Islet of Langerhans (tissue), 1 donor: ENCODE results near the gene FANCE.
"Not testable (repeated sequence)": the region's sequence is repeated elsewhere in the genome, so short reads cannot be mapped to it uniquely, and the experiment has no call there.

Experiments
- FAIRE-seq: peaks from one replicate; lab custom pipeline; 2011; peaks lifted over from hg19 to GRCh38; lab: Jason Lieb, UNC

The FANCE gene

DNA sequence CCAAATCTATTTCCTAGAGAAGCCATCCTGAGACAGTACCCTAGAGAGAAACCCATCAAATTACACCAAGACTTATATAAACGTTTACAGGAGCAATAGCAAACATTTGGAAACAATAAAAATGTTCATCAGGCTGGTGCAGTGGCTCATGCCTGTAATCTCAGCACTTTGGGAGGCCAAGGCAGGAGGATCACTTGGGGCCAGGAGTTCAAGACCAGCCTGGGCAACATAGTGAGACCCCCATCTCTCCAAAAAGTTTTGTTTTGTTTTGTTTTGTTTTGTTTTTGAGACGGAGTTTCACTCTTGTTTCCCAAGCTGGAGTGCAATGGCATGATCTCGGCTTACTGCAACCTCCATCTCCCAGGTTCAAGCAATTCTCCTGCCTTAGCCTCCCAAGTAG is 19.4 kb upstream of the FANCE start:
- FAIRE-seq = not testable (repeated sequence)

DNA sequence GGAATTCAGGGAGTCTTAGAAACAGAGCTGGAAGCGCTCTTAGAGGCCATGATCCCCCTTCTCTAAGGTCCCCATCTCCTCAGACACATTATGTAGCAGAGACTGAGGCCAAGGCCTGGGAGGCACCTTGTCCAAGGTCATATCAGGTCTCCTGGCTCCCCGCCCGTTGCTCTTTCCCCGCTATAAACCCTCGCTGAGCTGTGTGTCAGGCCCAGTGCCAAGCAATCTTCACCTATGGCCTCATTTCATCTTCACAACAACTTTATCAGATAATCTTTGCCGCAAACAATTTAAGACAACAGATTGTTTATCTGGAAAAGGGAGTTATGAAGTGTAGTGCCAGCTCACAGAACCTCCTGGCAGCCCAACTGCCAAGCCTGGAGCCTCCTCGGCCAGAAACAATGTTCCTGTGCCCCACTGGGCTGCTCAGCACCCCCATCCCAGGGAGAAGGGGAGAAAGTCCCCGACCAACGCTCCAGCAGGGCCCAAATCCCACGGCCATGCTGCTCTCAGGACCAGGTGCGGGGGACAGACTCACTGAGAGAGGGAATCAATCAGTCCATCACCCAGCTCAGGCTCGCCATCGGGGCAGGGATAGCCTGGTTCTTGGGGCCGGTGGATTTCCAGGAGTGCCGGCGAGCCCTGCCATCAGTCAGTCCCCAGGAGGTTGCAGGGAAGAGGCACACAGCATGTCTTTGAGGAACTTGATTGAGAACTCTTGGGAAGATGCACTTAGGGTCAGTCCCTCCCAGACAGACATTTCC is 16.9 kb upstream of the FANCE start:
- no peak for FAIRE-seq

DNA sequence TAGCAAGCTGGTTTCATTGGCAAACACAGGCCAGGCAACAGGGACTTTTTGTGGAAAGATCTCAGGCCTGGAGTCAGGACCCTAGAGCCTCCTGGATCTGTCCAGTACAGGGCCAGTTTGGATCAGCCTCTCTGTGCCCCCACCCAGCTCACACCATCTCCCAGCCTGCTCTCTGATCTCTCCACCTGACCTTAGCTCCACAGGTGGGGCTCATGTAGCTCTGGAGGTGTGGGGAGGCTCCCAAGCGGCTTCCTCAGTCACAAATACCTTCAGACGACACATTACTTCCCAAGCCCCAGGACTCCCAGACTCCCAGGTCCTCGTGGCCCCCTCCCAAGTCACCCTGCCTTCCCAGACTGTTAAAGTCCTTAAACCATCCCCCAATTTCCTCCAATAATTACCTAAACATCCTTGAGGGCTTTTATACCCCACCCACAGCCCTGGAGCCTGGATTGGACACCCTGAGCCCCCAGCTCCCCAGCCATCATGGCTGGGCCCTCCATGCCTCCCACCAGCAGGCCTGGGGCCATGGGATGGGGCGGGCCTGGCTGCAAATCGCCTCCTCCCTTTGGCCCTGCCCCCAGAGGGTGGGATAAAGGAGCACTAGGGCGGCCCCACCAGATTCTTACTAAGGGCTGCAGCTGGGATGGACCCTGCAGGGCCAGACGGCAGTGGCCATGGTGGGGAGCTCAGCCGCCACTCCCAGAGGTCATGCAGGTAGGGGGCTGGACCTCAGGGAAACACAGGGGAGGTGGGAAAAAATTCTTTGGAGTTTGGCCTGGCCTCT is 15.9 kb upstream of the FANCE start:
- FAIRE-seq = no peak

DNA sequence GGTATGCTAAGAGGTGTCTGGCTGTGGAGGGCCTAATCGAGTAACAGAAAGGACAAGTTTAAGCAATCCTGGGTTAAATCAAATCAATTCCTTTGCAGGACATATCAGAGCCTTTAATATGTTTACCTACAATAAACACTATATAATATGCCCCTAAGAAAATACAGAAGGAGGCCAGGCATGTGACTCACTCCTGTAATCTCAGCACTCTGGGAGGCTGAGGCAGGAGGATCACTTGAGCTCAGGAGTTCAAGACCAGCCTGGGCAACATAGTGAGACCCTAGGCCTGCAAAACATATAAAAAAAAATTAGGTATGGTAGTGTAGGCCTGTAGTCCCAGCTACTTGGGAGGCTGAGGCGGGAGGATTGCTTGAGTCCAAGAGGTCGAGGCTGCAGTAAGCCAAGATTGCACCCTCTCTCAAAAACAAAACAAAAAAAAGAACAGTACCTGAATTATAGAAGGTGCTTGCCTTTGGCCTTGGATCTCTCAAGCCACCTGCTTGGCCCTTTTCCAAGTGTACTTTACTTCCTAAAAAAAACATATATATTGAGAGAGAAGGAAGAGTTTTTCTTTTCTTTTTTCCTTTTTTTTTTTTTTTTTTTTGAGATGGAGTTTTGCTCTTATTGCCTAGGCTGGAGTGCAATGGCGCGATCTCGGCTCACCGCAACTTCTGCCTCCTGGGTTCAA is 13.6 kb upstream of the FANCE start:
- FAIRE-seq = not testable (repeated sequence)

DNA sequence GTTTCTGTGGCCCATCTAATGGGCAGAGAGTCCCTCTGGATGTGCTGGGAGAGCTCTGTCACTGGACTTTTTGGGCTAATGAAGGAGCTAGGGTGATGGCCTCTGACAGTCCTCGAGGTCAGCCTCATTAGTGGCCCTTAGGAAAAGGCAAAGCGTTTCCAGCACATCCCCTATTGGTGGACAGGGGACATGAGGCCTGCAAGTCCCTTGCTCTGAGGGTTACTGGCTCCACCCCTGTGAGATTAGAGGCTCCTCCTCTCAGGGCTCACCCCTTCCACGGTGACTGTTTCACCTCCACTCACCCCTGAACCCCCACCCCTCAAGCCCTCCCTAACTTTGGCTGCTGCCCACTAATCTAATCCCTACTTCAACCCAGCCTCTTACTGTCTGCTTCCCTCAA is 12.8 kb upstream of the FANCE start:
- no peak for FAIRE-seq

DNA sequence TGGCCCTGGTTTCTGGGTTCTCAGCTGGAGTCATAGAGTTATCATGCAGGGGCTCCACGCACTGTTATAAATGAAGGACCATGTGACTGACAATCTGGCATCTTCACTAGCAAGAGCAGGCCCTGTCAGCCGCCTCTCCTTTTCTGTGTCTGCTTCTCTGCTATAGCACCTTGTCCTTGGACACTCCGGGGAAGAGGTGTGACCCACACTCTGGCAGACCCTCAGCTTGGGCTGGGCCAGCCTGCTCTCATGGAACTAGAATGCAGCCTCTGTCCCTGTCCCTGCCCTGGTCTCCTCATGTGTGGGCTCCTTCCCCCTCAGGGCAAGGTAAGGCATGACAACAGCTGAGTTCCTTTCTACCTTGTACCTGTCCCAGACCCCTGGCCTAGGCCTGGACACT is 10.9 kb upstream of the FANCE start:
- no peak for FAIRE-seq

DNA sequence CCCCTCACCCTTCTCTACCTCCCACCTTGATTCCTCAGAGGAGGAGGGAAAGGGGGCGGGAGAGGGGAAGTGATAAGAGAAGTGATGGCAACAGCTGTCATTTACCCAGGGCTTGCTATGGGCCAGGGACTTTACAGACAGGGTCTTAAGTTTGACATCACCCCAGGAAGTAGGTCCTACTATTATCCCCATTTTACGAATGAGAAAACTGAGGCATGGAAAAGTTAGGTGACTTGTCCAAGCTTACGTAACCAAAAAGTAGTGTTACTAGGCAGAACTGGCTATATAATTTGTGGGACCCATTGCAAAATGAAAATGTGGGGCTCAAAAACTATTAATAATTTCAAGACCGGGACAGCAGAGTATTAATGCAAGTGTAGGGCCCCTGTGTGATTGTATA is 10.5 kb upstream of the FANCE start:
- FAIRE-seq = no peak

DNA sequence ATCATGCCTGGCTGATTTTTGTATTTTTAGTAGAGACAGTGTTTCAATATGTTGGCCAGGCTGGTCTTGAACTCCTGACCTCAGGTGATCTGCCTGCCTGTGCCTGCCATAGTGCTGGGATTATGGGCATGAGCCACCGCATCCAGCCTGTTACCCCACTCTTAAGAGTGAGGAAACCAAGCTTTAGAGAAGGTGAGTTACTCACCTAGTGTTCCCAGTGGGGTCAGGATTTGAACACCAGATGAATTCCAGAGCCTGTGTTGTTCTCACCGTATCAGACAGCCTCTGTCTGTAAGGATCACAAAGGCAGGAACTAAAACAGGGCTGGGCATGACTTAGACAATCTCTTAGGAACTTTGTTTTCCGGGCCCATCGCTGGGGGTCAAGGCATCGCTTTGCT is 9.4 kb upstream of the FANCE start:
- FAIRE-seq = no peak

DNA sequence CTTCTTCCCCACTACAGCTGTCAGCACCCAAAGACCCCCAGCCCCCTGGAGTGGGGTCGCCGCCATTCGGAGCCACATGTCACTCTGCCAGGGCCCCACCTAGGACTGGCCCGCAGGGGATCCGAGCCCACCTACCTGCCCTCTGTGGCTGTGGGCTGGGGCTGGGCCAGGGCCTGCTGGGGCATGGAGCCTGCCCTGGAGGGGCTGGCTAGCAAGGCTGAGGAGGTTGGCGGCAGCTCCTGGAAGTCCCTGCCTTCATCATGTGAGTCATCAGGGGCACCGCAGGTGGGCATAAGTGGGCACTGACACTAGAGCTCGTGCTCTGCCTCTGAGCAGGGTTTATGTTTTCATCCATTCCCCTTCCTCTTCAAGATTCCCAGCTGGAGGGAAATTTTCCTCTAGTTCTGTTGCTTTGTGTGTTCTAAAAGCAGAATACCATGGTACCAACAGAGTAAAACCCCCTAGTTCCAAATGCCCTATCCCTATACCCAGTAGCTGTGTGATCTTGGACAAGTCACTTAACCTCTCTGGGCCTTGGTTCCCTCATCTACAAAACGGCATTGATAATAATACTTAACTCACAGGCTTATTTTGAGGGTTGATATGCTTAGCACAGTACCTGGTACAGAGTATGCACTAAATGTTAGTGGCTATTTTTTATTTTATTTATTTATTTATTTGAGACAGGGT is 8.7 kb upstream of the FANCE start:
- FAIRE-seq = no peak

DNA sequence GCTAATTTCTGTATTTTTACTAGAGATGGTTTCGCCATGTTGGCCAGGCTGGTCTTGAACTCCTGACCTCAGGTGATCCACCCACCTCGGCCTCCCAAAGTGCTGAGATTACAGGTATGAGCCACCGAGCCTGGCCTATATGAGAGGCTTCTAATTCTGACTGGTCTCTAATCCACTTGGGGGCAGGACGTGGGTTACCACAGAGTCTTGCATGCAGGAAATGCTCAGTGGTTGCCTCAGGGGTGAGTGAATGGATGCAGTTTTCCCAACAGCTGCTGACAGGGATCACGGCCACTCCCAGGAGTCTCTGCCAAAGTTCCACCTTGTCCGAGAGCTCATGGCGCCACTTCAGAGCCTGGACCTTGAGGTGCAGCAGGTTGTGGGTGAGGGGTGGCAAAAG is 6.4 kb upstream of the FANCE start:
- no peak for FAIRE-seq

DNA sequence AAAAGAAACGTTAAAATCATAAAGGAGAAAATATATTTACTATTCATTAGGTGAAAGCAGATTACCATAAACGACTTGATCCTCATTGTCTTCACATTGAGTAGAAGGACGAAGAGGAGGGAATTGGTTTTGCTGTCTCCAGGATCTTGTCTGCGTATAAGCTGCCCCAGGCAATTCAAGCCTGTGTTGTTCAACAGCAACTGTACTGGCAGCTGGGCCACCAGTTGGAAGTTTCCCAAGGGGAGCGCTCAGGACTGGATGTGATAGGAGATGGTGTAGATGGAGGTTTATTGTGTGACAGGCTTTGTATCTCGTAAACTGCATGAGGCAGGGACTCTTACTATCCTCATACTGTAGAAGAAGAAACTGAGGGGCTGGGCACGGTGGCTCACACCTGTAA is 3.9 kb upstream of the FANCE start:
- FAIRE-seq = no peak

DNA sequence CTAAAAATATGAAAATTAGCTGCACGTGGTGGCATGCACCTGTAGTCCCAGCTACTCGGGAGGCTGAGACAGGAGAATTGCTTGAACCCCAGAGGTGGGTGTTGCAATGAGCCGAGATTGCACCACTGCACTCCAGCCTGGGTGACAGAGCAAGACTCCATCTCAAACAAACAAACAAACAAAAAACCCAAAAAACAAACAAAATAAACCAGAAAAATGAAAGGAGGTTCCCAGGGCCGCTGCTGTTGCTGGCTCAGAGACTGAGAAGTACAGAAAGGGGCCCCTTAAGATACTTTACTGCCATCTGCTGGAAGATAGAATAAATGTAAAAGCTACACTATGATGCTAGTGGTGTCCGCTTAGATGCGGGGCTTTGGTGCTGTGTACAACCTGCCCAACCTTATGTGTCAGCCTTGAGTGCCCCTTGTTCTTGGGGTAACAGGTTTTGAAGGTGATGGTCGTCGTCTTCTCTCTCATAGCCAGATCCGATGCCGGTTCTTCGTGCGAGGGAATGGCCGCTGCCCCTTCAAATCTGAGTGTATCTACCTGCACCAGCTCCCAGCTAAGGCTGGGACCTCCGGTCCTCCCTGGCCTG is 2.8 kb upstream of the FANCE start:
- FAIRE-seq = no peak

DNA sequence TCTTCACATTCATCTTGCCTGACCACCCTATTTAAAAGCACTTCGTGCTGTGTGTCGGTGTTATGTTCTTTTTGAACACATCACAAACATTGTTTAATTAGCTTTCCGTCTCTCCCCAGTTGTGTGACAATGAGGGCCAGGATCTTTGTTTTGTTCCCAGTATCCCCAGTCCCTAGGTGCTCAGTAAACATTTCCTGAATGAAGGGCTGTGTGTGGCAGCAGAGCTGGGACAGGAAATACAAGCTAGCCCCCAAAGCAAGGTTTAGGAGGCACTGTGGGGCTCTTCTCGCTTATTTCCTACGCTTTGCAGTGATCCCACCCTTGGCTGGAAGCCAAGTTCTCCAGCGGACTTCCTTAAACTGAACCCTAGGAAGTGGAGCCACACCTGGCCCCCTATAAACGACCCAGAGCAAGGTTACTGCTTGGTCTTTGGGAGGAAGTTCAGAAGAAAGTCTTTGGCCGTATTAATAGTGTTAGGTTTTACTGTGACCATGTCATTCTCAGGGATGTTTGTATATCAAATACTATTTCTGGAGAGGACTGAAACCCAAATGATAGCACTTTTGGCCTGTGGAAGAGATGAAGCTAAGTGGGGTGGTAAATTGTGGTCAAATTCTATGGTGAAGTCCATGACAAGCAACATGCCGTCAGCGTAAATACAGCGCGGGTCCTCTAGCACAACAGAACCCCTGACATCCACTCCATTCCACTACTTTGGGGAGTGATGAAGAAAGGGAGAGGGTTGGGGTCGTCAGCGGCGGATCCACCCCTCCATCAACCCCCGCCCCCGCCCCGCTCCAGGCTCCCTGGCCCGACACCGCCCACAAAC is 570 bp upstream of the FANCE start:
- no peak for FAIRE-seq

DNA sequence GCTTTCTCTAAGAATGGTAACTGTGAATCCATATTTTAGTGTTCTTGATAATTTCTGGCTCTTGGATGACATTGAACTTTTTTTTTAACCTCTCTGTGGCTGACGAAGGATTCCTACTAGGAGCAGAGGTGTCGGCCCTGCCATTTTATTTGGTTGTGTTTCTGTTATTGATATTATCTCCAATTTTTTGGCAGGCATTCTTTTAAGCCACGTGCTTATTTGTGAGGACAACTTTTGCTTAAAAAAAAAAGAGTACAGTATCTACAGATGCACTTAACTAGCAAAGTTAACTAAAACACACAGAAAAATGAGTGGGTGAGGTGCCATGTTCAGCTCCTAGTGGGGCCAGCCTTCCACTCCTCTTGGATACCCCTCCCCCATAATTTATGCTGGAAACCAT is 1.1 kb downstream of the FANCE start:
- FAIRE-seq = no peak

DNA sequence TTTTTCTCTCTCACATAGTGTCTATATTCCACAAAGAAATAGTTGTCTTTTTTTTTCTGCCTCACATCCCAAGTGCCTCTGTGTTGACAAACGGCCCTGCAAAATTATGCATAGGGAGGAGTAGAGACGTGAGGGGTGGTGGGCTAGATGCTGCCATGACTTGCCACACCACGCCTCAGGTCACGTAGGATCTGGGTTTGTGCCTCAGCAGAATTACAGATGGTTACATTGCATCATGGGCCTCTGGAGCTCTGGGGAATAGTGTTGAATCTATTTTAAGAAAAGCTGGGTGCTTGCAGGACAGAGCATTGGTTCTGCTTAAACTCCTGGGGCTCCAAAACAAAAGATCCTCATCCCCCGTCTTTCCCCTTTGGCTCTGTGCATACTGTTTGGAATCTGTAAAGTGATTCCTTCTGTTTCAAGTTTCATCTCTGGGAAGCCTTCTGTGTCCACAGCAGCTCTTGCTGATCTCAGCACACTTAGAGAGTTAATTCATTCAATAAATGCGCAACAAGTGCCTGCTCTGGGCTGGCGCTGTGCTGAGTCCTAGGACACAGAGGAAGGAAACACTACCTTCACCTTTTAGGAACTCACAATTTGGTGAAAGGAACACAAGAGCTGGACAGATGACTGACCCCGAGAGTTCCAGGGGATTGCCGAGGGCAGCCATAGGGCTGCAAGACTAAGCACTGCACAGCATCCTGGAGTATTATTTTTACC is 2.4 kb downstream of the FANCE start:
- FAIRE-seq = no peak

DNA sequence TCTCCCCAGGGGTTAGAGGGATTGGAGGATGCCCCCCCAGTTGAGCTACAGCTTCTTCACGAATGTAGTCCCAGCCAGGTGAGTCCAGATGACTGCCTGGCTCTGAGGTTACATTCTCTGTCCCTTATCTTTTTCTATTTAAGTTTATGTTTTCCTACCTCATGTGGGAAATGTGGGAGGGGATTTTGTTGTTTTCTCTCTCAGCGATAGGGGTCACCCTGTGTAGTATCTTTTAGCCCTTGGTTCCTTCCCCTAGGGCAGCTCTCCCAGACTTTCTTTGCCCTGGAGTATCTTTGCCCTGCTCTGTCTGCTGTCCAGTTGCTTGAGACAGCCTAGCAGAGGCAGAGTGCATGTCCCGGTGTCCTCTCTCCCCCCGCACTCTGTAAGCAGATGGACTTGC is 5.8 kb downstream of the FANCE start:
- FAIRE-seq = no peak

DNA sequence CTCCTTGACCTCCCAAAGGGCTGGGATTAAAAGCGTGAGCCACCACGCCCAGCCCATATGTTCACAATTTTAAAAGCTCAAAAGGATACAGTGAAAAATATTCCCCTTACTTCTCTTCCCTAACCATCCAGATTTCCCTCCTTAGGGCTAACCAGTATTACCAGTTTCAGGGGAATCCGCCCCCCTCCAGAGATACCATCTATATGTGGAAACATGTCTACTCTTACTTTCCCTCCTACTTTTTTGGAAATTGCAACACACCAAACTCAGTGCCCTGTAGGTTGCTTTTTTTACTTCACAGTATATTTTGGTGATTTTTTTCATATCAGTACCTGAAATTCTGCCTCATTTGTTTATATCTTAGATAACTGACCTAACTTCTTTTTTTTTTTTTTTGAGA is 9.1 kb downstream of the FANCE start:
- FAIRE-seq = no peak

DNA sequence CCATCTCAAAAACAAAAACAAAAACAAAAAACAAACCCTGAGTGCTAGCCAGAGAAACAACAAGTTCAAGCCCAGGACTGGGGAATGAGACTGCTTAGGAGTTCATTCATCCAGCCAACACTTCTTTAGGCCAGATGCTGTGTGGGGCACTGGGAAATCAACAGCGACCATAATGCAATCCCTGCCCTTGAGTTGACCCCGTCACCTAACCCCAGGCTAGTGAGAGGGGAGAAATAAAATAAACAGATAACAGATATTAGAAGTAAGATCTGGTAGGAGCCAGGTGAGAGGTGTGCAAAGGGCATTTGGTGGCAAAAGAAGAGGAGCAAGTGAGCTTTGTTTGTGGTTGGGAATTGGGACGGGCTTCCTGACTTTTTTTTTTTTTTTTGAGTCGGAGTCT is 11.2 kb downstream of the FANCE start:
- FAIRE-seq = no peak

DNA sequence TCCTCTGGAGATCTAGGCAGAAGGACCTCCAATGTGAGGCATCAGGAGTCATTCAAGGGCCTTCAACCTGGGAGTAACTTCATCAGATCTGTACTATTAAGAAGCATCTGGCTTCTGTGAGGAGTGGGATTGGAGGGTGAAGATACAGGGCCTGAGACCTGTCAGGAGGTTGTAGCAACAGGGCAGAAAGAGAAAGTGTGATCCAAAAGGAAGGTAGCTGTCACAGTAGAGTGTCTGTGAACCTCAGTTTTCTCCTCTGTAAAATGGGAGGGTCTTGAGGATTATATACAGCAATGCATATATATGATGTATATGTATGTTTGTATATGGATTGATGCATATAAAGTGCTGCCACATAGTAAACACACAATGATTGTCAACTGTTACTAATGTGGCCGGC is 13.5 kb downstream of the FANCE start:
- no peak for FAIRE-seq

DNA sequence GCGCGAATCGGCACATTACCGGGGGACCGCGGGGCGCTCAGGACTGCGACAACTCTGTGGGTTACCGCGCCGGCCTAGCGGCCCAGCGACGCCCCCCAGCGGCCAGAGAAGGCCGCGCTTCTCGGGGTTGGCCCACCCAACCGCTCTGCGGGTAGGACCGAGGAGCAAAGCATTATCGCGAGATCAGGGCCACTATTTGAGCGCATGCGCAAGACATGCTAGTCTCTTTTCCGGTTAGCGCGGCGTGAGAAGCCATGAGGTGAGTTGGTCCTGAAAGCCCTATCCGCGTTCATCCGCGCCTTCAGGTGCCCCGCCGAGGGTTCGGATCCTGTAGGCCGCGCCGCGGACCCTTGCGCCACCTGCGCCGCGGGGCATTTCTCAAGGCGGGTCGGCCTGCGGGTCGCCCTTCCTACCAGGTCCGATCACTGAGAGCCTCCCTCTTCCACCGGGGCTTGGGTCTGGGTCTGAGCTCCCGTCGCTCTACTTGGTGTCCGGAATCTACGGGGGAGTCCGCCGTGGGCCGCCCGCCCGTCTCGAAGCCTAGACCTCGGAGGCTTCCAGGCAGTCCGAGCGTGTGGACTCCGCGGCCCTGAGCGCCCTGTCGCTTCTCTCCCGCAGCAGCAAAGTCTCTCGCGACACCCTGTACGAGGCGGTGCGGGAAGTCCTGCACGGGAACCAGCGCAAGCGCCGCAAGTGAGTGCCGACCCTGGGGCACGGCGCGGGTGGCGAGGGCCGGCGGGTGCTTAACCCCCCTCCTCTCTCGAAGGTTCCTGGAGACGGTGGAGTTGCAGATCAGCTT is 16.2 kb downstream of the FANCE start, which contains the start of gene RPL10A:
RPL10A (plus strand) TSS at position 221 of the 799 bp plus-strand sequence; CDS start at position 255, 34 bp downstream.
- FAIRE-seq = no peak
